Activated T-cell treated with anti-CD3 and anti-CD28 coated beads, Interleukin-2, amount 50 U/mL, for 72 hours (primary cell): ENCODE data around the gene IGF2. TPM values are rescaled to one million over a fixed set of nuclear protein-coding genes. Genes with fewer than 3 reads are reported as not detected.
A peak's percentile ranks its signal among the peaks of the same experiment; 100 is the strongest.

Experiments used
- ATAC-seq, 2 donors: fragments of 150-1000 bp; cut with Tn5 transposase; replicated peaks in 1 of 2; 2 replicates each; pipeline ENCODE4 v1.10.0; 2021; ENCODE audit warnings: moderate library complexity in 2 of 2, mild to moderate bottlenecking in 1 of 2
- DNase-seq, 2 donors: peaks; one replicate each; pipeline ENCODE4 v3.0.0; 2021 to 2022; ENCODE audit warnings: mixed read lengths in 1 of 2
- H3K27ac Mint-ChIP-seq: one replicate; pipeline ENCODE4 v1.8.0; 2022; ENCODE audit warnings: mild to moderate bottlenecking, moderate library complexity, mixed read lengths
- H3K27me3 Mint-ChIP-seq: one replicate; pipeline ENCODE4 v1.8.0; 2022; ENCODE audit warnings: low read depth, mixed read lengths
- H3K36me3 Mint-ChIP-seq, 2 donors: one replicate each; pipeline ENCODE4 v1.8.0; 2022; ENCODE audit warnings: mixed read lengths in 2 of 2, mild to moderate bottlenecking in 1 of 2; ENCODE audit not compliant: insufficient read depth in 2 of 2
- H3K4me1 Mint-ChIP-seq: one replicate; pipeline ENCODE4 v1.8.0; 2022; ENCODE audit warnings: low read depth, mixed read lengths
- H3K4me3 Mint-ChIP-seq, 2 donors: one replicate each; pipeline ENCODE4 v1.8.0; 2022; ENCODE audit warnings: mild to moderate bottlenecking in 2 of 2, mixed read lengths in 2 of 2, moderate library complexity in 2 of 2
- H3K9me3 Mint-ChIP-seq, 2 donors: one replicate each; pipeline ENCODE4 v1.8.0; 2022; ENCODE audit warnings: mixed read lengths in 2 of 2
- total RNA-seq, 2 donors: library from RNA; stranded (reverse); gene quantifications; one replicate each; pipeline ENCODE4 v1.2.3, GENCODE V29; 2022

IGF2 gene
- total RNA-seq, 2 donors from 2014 or later = 2.0 to 40.4 TPM

DNA sequence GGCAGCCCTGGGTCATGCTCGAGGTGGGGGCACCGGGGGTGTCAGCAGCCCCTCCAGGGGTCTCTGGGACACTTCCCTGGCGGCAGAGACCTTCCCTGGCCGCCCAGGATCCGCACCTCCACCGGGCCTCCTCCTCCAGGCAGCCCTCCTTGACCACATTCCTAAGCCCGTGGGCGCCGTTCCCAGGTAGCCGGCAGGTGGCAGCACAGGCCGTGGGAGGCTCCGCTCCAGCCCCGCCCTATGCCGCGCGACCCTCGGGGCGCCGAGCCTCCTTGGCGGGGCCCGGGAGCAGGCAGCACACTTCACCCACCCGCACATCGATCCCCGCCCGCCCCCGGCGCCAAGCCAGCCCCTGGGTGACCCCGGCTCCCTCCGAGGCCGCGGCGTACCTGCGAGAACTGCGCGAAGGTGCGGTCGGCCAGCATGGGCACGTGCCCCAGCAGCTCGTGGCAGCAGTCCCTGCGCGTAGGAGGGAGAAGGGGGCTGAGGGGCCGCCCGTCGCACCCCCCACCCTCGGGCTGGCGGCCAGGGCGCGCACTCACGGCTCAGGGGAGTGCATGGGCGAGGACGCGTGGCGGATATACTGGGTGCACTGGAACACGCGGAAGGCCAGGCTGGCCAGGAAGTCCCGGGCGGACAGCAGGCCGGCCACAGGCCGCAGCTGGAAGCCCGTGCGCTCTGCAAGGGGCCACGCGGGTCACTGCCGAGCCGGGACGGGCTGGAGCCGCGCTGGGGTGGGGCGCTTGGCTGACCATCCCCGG lies 27.1 kb upstream of the IGF2 start:
- Mint-ChIP-seq H3K36me3 (no peaks in the 10 kb centered on the region), H3K27me3 (no peaks in the 10 kb centered on the region), H3K4me1 (no peaks in the 10 kb centered on the region), H3K4me3 (no peak overlapping the region), H3K27ac (no peak overlapping the region), H3K9me3 (no peaks in the 10 kb centered on the region)
- ATAC-seq (peak; percentile 65 to 71), DNase-seq (peak; percentile 47 to 57)

DNA sequence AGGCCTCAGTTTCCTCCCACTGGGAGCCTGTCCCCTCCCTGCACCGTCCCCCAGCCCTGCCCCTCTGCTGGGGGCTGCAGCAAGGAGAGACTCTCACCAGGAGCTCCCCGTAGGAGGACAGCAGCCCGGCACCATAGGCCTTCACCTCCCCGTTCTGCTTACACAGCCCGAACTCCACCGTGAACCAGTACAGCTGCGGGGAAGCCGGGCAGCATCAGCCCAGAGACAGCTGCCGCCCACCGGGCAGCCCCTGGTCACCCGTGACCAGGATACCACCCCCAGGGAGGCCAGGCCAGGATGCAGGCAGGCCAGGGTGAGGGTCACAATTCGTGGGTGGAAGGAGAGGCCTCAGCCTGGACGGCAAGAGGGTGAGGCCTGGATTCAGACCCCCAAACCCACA lies 26.4 kb upstream of the IGF2 start:
- ATAC-seq (no peak), DNase-seq (no peak)
- Mint-ChIP-seq H3K27me3 (no peaks in the 10 kb centered on the region), H3K9me3 (no peaks in the 10 kb centered on the region), H3K36me3 (no peaks in the 10 kb centered on the region), H3K4me1 (no peaks in the 10 kb centered on the region), H3K4me3 (no peak overlapping the region), H3K27ac (no peak overlapping the region)

GRCh38 chr11:2164861-2165555 lies 25.8 kb upstream of the IGF2 start:
- DNase-seq (no peak), ATAC-seq (no peak)
- H3K4me1 Mint-ChIP-seq = no peaks in the 10 kb centered on the region
- no peaks in the 10 kb centered on the region for H3K9me3 Mint-ChIP-seq
- H3K36me3 Mint-ChIP-seq = no peaks in the 10 kb centered on the region
- H3K27me3 Mint-ChIP-seq = no peaks in the 10 kb centered on the region
- H3K4me3 Mint-ChIP-seq = no peak overlapping the region
- H3K27ac Mint-ChIP-seq = no peak overlapping the region

DNA sequence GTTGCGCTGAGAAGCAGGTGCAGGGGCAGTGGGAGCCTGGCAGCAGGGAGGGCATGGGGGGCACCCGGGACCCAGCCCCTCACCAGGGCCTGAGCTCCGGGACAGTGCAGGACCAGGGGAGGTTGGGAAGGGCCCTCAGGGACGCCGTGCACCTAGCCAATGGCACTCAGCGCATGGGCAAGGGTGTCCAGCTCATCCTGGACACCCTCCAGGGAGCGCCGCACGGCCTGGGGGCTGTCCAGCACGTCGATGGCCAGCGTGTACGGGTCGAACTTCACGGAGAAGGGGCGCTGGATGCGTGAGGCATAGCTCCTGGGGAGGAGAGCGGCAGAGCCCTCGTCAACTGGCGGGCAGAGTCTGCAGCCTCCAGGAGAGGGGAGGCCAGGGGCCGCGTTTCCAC lies 24.9 kb upstream of the IGF2 start:
- H3K4me3 Mint-ChIP-seq = no peak overlapping the region

GRCh38 chr11:2163428-2163978 lies 24.3 kb upstream of the IGF2 start:
- DNase-seq (no peak), ATAC-seq (no peak)
- Mint-ChIP-seq H3K4me1 (no peaks in the 10 kb centered on the region), H3K36me3 (no peaks in the 10 kb centered on the region), H3K4me3 (no peak overlapping the region), H3K9me3 (no peaks in the 10 kb centered on the region), H3K27me3 (no peaks in the 10 kb centered on the region), H3K27ac (no peak overlapping the region)

More for the DNA sequence above, 24.9 kb upstream of the IGF2 start:
- no peak overlapping the region for H3K27ac Mint-ChIP-seq
- H3K36me3 Mint-ChIP-seq = no peaks in the 10 kb centered on the region
- no peaks in the 10 kb centered on the region for H3K27me3 Mint-ChIP-seq
- H3K9me3 Mint-ChIP-seq = no peaks in the 10 kb centered on the region
- no peaks in the 10 kb centered on the region for H3K4me1 Mint-ChIP-seq
- no peak for DNase-seq
- ATAC-seq = no peak

GRCh38 chr11:2160736-2161259 lies 21.6 kb upstream of the IGF2 start, which contains the start of gene INS:
Gene INS, minus strand, starts transcription at chr11:2161209. Its CDS starts 238 bp downstream, at chr11:2160971.
- H3K4me3 Mint-ChIP-seq = no peak within 1 kb of the TSS
- H3K27ac Mint-ChIP-seq = no peak within 1 kb of the TSS
- H3K36me3 Mint-ChIP-seq = no peaks in the 10 kb centered on the region
- DNase-seq (no peak), ATAC-seq (no peak)
- no peaks in the 10 kb centered on the region for H3K4me1 Mint-ChIP-seq
- H3K9me3 Mint-ChIP-seq = no peaks in the 10 kb centered on the region
- no peaks in the 10 kb centered on the region for H3K27me3 Mint-ChIP-seq

- ATAC-seq (no peak), DNase-seq (no peak)
- H3K9me3 Mint-ChIP-seq = no peaks in the 10 kb centered on the region
- no peak overlapping the region for H3K27ac Mint-ChIP-seq
- H3K4me3 Mint-ChIP-seq = no peak overlapping the region
- no peaks in the 10 kb centered on the region for H3K4me1 Mint-ChIP-seq
- H3K36me3 Mint-ChIP-seq = no peaks in the 10 kb centered on the region
- H3K27me3 Mint-ChIP-seq = no peaks in the 10 kb centered on the region
Measured at GRCh38 chr11:2159536-2160413, 20.6 kb upstream of the IGF2 start.

- ATAC-seq (no peak), DNase-seq (no peak)
- Mint-ChIP-seq H3K27me3 (no peaks in the 10 kb centered on the region), H3K4me1 (no peaks in the 10 kb centered on the region), H3K27ac (no peak overlapping the region), H3K9me3 (no peaks in the 10 kb centered on the region), H3K4me3 (no peak overlapping the region), H3K36me3 (no peaks in the 10 kb centered on the region)
Measured at GRCh38 chr11:2158966-2159365, 19.8 kb upstream of the IGF2 start.

DNA sequence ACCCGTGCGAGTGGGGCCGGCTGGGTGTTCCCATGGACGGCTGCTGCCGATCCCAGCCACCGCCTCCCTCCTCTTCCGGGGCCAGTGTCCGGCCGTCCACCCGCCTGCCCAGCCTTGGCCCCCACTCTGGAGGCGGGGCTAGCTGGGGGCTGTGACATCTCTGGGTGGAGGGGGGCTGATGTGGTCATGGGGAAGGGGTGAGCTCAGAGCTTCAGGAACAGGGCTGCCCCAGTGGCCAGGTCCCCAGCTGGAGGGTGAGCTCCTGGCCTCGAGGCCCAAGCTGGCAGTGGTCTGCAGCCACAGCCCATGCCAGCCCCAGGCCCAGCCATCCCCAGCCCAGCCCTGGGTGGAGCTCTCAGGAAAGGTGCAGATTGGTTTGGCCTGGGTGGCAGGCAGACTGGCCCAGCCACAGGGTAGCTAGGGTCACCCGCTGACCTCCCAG lies 19.1 kb upstream of the IGF2 start:
- ATAC-seq (no peak), DNase-seq (no peak)
- Mint-ChIP-seq H3K9me3 (no peaks in the 10 kb centered on the region), H3K27me3 (no peaks in the 10 kb centered on the region), H3K36me3 (no peaks in the 10 kb centered on the region), H3K4me1 (no peaks in the 10 kb centered on the region), H3K4me3 (no peak overlapping the region), H3K27ac (no peak overlapping the region)

GRCh38 chr11:2157294-2158040 lies 18.3 kb upstream of the IGF2 start:
- Mint-ChIP-seq H3K27me3 (no peaks in the 10 kb centered on the region), H3K4me3 (no peak overlapping the region), H3K4me1 (no peaks in the 10 kb centered on the region), H3K36me3 (no peaks in the 10 kb centered on the region), H3K9me3 (no peaks in the 10 kb centered on the region), H3K27ac (no peak overlapping the region)
- no peak for ATAC-seq
- no peak for DNase-seq

- Mint-ChIP-seq H3K4me1 (peaks cover 3% of the 10 kb centered on the region), H3K27ac (no peak overlapping the region), H3K36me3 (no peaks in the 10 kb centered on the region), H3K4me3 (no peak overlapping the region), H3K9me3 (no peaks in the 10 kb centered on the region), H3K27me3 (no peaks in the 10 kb centered on the region)
- ATAC-seq = peak; percentile 31 to 36
- peak; percentile 65 to 76 for DNase-seq
Measured at GRCh38 chr11:2156416-2157182, 17.4 kb upstream of the IGF2 start.

DNA sequence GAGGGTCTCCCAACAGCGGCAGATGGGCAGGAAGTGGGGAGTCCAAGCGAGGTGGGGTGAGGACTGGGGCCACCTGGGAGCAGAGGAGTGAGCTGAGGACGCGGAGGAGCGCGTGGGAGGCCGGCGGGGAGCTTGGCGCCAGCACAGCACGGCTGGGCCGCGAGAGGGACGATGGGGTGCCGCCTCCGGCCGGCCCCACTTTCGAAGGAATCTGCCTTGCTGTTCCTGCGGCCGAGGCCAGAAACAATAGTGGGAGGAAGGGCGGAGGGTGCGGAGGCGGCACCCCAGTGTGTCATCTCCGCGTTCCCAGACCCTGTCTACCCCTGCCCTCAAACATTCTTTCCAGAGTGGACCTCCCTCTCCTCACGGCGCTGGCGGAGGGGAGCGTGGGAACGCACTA lies 16.3 kb upstream of the IGF2 start:
- ATAC-seq (no peak), DNase-seq (no peak)
- Mint-ChIP-seq H3K27me3 (peaks cover 8% of the 10 kb centered on the region), H3K4me1 (peaks cover 5% of the 10 kb centered on the region), H3K27ac (no peak overlapping the region), H3K9me3 (no peaks in the 10 kb centered on the region), H3K4me3 (no peak overlapping the region), H3K36me3 (no peaks in the 10 kb centered on the region)
